HepG2 (cell line): ENCODE measurements around the gene RHBDL1. TPM values are rescaled to one million over a fixed set of nuclear protein-coding genes. Genes with fewer than 3 reads are reported as not detected.

ENCODE experiments used
- ATAC-seq: fragments of 200-7000 bp; cut with Tn5 transposase; 3 replicates; pipeline ENCODE4 v1.9.1; 2020; ENCODE audit warnings: mild to moderate bottlenecking, moderate library complexity
- BruUV-seq: library from RNA; stranded (reverse); fragments of 400-500 nt; replicated peaks from 2 replicates; lab custom pipeline; 2021; lab: Mats Ljungman, UMichigan
- CTCF ChIA-PET: fragments of 300-600 bp; formaldehyde crosslinking; extraction: SDS; loops from one replicate; lab custom pipeline; 2021; ENCODE audit warnings: low total read pairs, inconsistent platforms, low intra/inter-chr PET ratio; lab: Yijun Ruan, JAX
- POLR2A ChIA-PET: fragments of 350-600 bp; sonication (Branson Sonifier 250); formaldehyde crosslinking; loops from one replicate; lab custom pipeline; 2020; ENCODE audit warnings: antibody characterized with exemption, inconsistent platforms; lab: Yijun Ruan, JAX
- DNase-seq: peaks from one replicate; pipeline ENCODE4 v3.0.0-alpha.2; 2015; ENCODE audit warnings: low spot score
- FAIRE-seq: peaks from 3 replicates; lab custom pipeline; 2011; peaks lifted over from hg19 to GRCh38; lab: Jason Lieb, UNC
- H2AFZ ChIP-seq: one replicate; pipeline ENCODE4 v1.6.1; 2011; ENCODE audit warnings: low read length, inconsistent platforms
- H3K27ac ChIP-seq: fragments of 300-600 bp; 3 replicates; pipeline ENCODE4 v1.8.0; 2011; ENCODE audit warnings: mixed run types, mild to moderate bottlenecking, mixed read lengths, low read length, inconsistent platforms; ENCODE audit not compliant: insufficient read depth; ENCODE audit errors: extremely low read length
- H3K27me3 ChIP-seq, 2 experiments: fragments of 200-600 bp in 1 of 2; 2 replicates in 1 of 2; 3 replicates in 1 of 2; pipeline versions ENCODE4 v1.6.0 to v1.8.0; 2011; ENCODE audit warnings: low read length in 2 of 2, mild to moderate bottlenecking in 2 of 2, moderate library complexity in 2 of 2, inconsistent platforms in 1 of 2; ENCODE audit not compliant: insufficient read depth in 2 of 2, control insufficient read depth in 1 of 2
- H3K36me3 ChIP-seq, 2 experiments: fragments of 200-600 bp in 1 of 2; replicated peaks in 1 of 2; 2 replicates in 1 of 2; 3 replicates in 1 of 2; pipeline versions ENCODE4 v1.5.1 to v1.8.0; 2011; ENCODE audit warnings: low read length in 2 of 2, inconsistent platforms in 1 of 2; ENCODE audit not compliant: insufficient read depth in 2 of 2, control insufficient read depth in 1 of 2
- H3K4me1 ChIP-seq: 2 replicates; pipeline ENCODE4 v1.5.1; 2012; ENCODE audit warnings: low read length, inconsistent platforms; ENCODE audit not compliant: insufficient read depth
- H3K4me2 ChIP-seq: 2 replicates; pipeline ENCODE4 v1.6.0; 2011; ENCODE audit warnings: low read depth, low read length, inconsistent platforms
- H3K4me3 ChIP-seq, 3 experiments: fragments of 200-600 bp in 1 of 3; sonication (generic), shearing (Covaris generic) in 1 of 3; replicated peaks in 1 of 3; 2 replicates each; pipeline ENCODE4 v1.5.1; 2011 to 2016; ENCODE audit warnings: low read length in 3 of 3, inconsistent platforms in 2 of 3, low read depth in 2 of 3, mild to moderate bottlenecking in 2 of 3, control low read depth in 1 of 3, mixed read lengths in 1 of 3; ENCODE audit not compliant: insufficient read depth in 1 of 3
- H3K79me2 ChIP-seq: one replicate; pipeline ENCODE4 v1.6.1; 2011; ENCODE audit warnings: low read length, inconsistent platforms; ENCODE audit not compliant: insufficient read depth
- H3K9ac ChIP-seq: 2 replicates; pipeline ENCODE4 v1.6.0; 2011; ENCODE audit warnings: mild to moderate bottlenecking, low read depth, low read length, inconsistent platforms; ENCODE audit not compliant: insufficient read depth
- H3K9me3 ChIP-seq: 2 replicates; pipeline ENCODE4 v1.5.1; 2012; ENCODE audit warnings: mild to moderate bottlenecking, low read length
- H4K20me1 ChIP-seq: 2 replicates; pipeline ENCODE4 v1.6.0; 2011; ENCODE audit warnings: inconsistent platforms, mild to moderate bottlenecking, low read length, moderate library complexity; ENCODE audit not compliant: insufficient read depth
- AGO2 ChIP-seq: fragments of 200-400 bp; formaldehyde crosslinking; optimal IDR thresholded peaks from 2 replicates; pipeline ENCODE3; 2017; ENCODE audit warnings: mild to moderate bottlenecking, low read depth, low read length, moderate library complexity
- CREBL2 ChIP-seq: sonication (generic); formaldehyde crosslinking; IDR thresholded peaks from 2 replicates; pipeline ENCODE4 v1.8.1; 2023; ENCODE audit warnings: missing genetic modification reagents, mild to moderate bottlenecking, borderline replicate concordance
- GATAD2A ChIP-seq: IDR thresholded peaks from 2 replicates; pipeline ENCODE4 v1.6.1; 2016
- HNRNPLL ChIP-seq: fragments of 200-400 bp; formaldehyde crosslinking; IDR thresholded peaks from 2 replicates; pipeline ENCODE4 v1.6.1; 2017; ENCODE audit warnings: mild to moderate bottlenecking, low read depth, low read length; ENCODE audit not compliant: poor library complexity, severe bottlenecking
- MED1 ChIP-seq: sonication (generic); formaldehyde crosslinking; IDR thresholded peaks from 2 replicates; pipeline ENCODE4 v1.4.0; 2020; ENCODE audit warnings: missing genetic modification reagents
- NCOA1 ChIP-seq: sonication (generic); formaldehyde crosslinking; IDR thresholded peaks from 2 replicates; pipeline ENCODE4 v1.9.0; 2021; ENCODE audit warnings: missing genetic modification reagents
- POLR2G ChIP-seq: fragments of 200-400 bp; formaldehyde crosslinking; IDR thresholded peaks from 2 replicates; pipeline ENCODE4 v1.6.1; 2018; ENCODE audit warnings: mild to moderate bottlenecking, low read depth, low read length, moderate library complexity
- PRMT3 ChIP-seq: sonication (generic); formaldehyde crosslinking; IDR thresholded peaks from 2 replicates; pipeline ENCODE4 v1.8.1; 2022; ENCODE audit warnings: low read depth, mild to moderate bottlenecking, moderate library complexity, missing genetic modification reagents, borderline replicate concordance
- RBM22 ChIP-seq: fragments of 200-400 bp; formaldehyde crosslinking; optimal IDR thresholded peaks from 2 replicates; pipeline ENCODE3; 2017; ENCODE audit warnings: mild to moderate bottlenecking, low read length, moderate library complexity
- RBM39 ChIP-seq: fragments of 200-400 bp; formaldehyde crosslinking; IDR thresholded peaks from one replicate; pipeline ENCODE4 v1.6.1; 2018; ENCODE audit warnings: antibody characterized with exemption, mild to moderate bottlenecking, low read depth, low read length; ENCODE audit not compliant: poor library complexity, severe bottlenecking
- SAP130 ChIP-seq: IDR thresholded peaks from 2 replicates; pipeline ENCODE4 v1.6.1; 2016; ENCODE audit warnings: low read depth
- SMARCE1 ChIP-seq: fragments of 450-650 bp; IDR thresholded peaks from 2 replicates; pipeline ENCODE4 v1.6.1; 2017; ENCODE audit warnings: borderline replicate concordance
- SOX5 ChIP-seq: IDR thresholded peaks from 2 replicates; pipeline ENCODE4 v1.6.1; 2016; ENCODE audit warnings: borderline replicate concordance
- TBX2 ChIP-seq: sonication (generic); formaldehyde crosslinking; IDR thresholded peaks from 2 replicates; pipeline ENCODE4 v1.5.0; 2020; ENCODE audit warnings: missing genetic modification reagents, mild to moderate bottlenecking, borderline replicate concordance
- TEAD3 ChIP-seq: optimal IDR thresholded peaks from 2 replicates; pipeline ENCODE3; 2016; ENCODE audit warnings: borderline replicate concordance
- ZBTB26 ChIP-seq: IDR thresholded peaks from 2 replicates; pipeline ENCODE4 v1.6.1; 2016; ENCODE audit warnings: missing compliant biosample characterization, missing genetic modification reagents, borderline replicate concordance
- ZNF281 ChIP-seq: sonication (generic); formaldehyde crosslinking; IDR thresholded peaks from 2 replicates; pipeline ENCODE4 v1.4.0; 2020; ENCODE audit warnings: missing genetic modification reagents, borderline replicate concordance
- ZNF672 ChIP-seq: sonication (generic); formaldehyde crosslinking; IDR thresholded peaks from 2 replicates; pipeline ENCODE4 v1.8.1; 2022; ENCODE audit warnings: missing genetic modification reagents
- WGBS: methylation state at CpG from one replicate; pipeline ENCODE4 v1.1.6; 2017; ENCODE audit warnings: low lambda C conversion rate; 5-methylcytosine and 5-hydroxymethylcytosine counted together
- in situ Hi-C: cut with HindIII; loops from 2 replicates; pipeline ENCODE4 v1.10.0; 2017; ENCODE audit warnings: low pct_unique_long_range_greater_than_20kb; ENCODE audit not compliant: extremely low pct_ligation_motif_present
- intact Hi-C: fragments of 100-400 bp; cut with micrococcal nuclease; formaldehyde crosslinking; loops from one replicate; pipeline ENCODE4 v1.10.0; 2022; ENCODE audit not compliant: unreplicated experiment
- polyA plus RNA-seq, 8 experiments: library from polyadenylated mRNA; depleted of rRNA in 3 of 8; stranded (reverse) in 7 of 8; unstranded in 1 of 8; fragments of >200 nt; fragmentation: Illumina TruSeq in 4 of 8; extraction: Trizol in 4 of 8; gene quantifications; 2 replicates each; pipeline versions ENCODE4 v1.2.1 to v1.2.3, GENCODE V29; 2011 to 2016; ENCODE audit warnings: low read depth in 4 of 8, missing spikeins in 1 of 8, mixed read lengths in 1 of 8; ENCODE audit not compliant: insufficient read depth in 1 of 8
- total RNA-seq, 5 experiments: library from RNA; depleted of rRNA; stranded (reverse); fragments of >200 nt; fragmentation: Illumina TruSeq; extraction: Trizol; gene quantifications; 2 replicates each; pipeline ENCODE4 v1.2.3, GENCODE V29; 2016; ENCODE audit warnings: low read depth in 1 of 5
- TF ChIP-seq, protein P1 (sequence below): IDR thresholded peaks from 2 replicates; pipeline ENCODE4 v1.6.1; 2016; ENCODE audit warnings: mild to moderate bottlenecking

Gene RHBDL1
- total and polyA plus RNA-seq, 2 of the 13 experiments (the other 11 are each of a cell fraction or from before 2014, with no cell fraction given), result 1.8 to 3.8 TPM

- TF ChIP-seq, protein P1, sequence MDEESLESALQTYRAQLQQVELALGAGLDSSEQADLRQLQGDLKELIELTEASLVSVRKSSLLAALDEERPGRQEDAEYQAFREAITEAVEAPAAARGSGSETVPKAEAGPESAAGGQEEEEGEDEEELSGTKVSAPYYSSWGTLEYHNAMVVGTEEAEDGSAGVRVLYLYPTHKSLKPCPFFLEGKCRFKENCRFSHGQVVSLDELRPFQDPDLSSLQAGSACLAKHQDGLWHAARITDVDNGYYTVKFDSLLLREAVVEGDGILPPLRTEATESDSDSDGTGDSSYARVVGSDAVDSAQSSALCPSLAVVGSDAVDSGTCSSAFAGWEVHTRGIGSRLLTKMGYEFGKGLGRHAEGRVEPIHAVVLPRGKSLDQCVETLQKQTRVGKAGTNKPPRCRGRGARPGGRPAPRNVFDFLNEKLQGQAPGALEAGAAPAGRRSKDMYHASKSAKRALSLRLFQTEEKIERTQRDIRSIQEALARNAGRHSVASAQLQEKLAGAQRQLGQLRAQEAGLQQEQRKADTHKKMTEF, result 0 out of 2 replicates have a peak, but pooled peaks have one; percentile 33
- TF ChIP-seq RBM22 (no peak), MED1 (CRISPR knock-in tag) (no peak), GATAD2A (CRISPR knock-in tag) (no peak), PRMT3 (no peak), SAP130 (CRISPR knock-in tag) (peak; percentile 58; the same call in 1 of the 2 replicates), ZNF281 (CRISPR knock-in tag) (peak; percentile 95), SMARCE1 (no peak)
Observed at GRCh38 chr16:716200-716568, 40.7 kb downstream of the RHBDL1 start (continued).

DNA sequence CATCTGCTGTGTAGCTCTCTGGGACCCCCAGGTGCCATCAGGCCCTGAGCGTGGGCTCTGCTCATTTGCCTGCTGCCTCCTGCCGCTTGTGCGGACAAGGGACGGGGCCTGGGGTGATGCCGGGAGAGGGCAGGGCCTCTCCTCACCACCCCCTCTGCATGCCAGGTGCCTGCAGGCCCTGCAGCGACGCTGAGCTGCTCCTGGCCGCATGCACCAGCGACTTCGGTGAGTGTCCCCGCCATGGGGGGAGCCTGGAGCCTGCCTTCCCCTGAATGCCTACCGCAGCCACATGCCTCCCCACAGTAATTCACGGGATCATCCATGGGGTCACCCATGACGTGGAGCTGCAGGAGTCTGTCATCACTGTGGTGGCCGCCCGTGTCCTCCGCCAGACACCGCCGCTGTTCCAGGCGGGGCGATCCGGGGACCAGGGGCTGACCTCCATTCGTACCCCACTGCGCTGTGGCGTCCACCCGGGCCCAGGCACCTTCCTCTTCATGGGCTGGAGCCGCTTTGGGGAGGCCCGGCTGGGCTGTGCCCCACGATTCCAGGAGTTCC is 41.4 kb downstream of the RHBDL1 start:
- intact Hi-C loops, result no loop called here
- Histone ChIP-seq H3K4me3 (0 out of 6 replicates have a peak overlapping the region, but pooled peaks of 1 of the 3 experiments have one; percentile 77), H3K9me3 (no peaks in the 10 kb centered on the region), H2AFZ (no peak overlapping the region), H3K9ac (no peak overlapping the region), H3K27me3 (no peaks in the 10 kb centered on the region), H3K27ac (no peak overlapping the region), H3K4me1 (peaks cover 56% of the 10 kb centered on the region), H3K4me2 (peak overlapping the region; percentile 92; the same call in 1 of the 2 replicates), H3K36me3 (no peaks in the 10 kb centered on the region), H4K20me1 (peaks cover 5% of the 10 kb centered on the region), H3K79me2 (peaks cover 3% of the 10 kb centered on the region)
- no TSS peak for BruUV-seq
- ChIA-PET POLR2A (interaction anchor here (1.2 to 2.4 kb wide), 5 partner anchors 8 to 44 kb away, joined by 7 to 14 read pairs (median 9); partner anchors contain the start of genes CCDC78, CIAO3, HAGHL and MSLN), CTCF (no interaction called here)
- no peak for DNase-seq
- ATAC-seq, result no peak
- in situ Hi-C loops, result no loop called here
- 96% methylated on average over 5 of the region's 29 CpGs for WGBS
- no peak for FAIRE-seq
- peak; percentile 7 for TF ChIP-seq HNRNPLL
- TF ChIP-seq NCOA1 (CRISPR knock-in tag), result no peak
- TF ChIP-seq AGO2, result peak; percentile 73
- TF ChIP-seq POLR2G, result no peak
- 0 out of 2 replicates have a peak, but pooled peaks have one; percentile 3 for TF ChIP-seq TBX2
- TF ChIP-seq CREBL2 (CRISPR knock-in tag), result no peak
- no peak for TF ChIP-seq ZNF672 (CRISPR knock-in tag)
- TF ChIP-seq SOX5, result no peak
- TF ChIP-seq ZBTB26 (CRISPR knock-in tag), result no peak
- TF ChIP-seq RBM39, result no peak
- no peak for TF ChIP-seq TEAD3 (CRISPR knock-in tag)
